Measurements from ENCODE around the gene SRRM5. TPM values are rescaled to one million over a fixed set of nuclear protein-coding genes. Genes with fewer than 3 reads are reported as not detected.

The SRRM5 gene
- total RNA-seq, 1 experiment from 2014 or later = 0.70 TPM

DNA sequence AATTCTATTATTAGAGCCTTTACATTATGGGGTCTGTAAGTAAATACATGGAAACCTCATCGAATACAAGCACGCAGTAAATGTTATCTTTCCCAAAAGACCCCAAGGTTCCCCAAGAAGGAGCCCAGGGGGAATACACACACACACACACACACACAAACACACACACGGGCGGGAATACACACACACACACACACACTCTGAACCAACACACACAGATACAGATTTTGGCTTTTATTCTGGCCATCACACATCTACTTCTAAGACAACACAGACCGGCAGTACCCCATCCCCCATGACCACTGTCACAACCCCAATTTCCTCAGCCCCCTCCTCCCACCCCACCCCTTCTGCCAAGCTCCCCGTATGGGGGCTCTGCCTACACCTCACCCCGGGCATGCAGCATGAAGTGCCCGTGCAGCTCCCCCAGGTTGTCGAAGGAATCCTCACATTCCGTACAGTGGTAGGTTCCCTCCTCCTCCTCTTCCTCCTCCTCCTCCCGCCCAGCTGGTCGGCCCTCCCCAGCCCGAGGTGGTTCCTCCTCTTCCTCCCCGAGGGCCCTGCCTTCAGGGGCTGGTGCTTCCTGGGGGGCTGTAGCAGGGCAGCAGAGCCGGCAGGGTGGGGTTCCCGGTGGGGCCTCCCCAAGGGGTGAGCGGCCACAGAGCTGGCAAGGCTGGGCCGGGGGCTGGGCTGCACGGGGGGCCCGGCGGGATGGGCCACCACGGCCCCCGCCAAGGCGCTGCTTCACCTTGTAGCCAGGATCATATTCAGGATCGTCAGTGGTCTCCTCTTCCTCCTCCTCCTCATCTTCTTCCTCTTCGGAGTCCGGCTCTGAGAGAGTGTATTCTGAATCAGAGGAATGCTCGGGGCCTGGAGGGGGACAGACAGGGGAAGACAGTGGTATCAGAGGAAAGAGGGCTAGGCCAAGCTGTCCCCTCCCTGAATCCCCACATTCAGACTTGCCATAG is 4.4 kb upstream of the SRRM5 start:
- no peaks in the 10 kb centered on the region for H3K9me3 ChIP-seq (ENCODE audit: control insufficient read depth, low read depth, low read length)
- peaks cover 16 to 27% (median 23%) of the 10 kb centered on the region in 3 experiments for H3K36me3 Mint-ChIP-seq (ENCODE audit: insufficient read depth in 1 of 3, low read depth in 3 of 3)
- no peaks in the 10 kb centered on the region for H4K20me1 ChIP-seq (ENCODE audit: control insufficient read depth, insufficient read depth, insufficient read length)
- WGBS (ENCODE audit: extremely low coverage, insufficient read length, low lambda C conversion rate) = no CpG with 5 or more reads among the region's 28 CpGs
- H3K9me3 Mint-ChIP-seq = peaks cover 3% of the 10 kb centered on the region in 2 experiments; a peak in 3 of 5 replicates
- no peak overlapping the region for H3K23ac ChIP-seq (ENCODE audit: insufficient read length, low read depth, low read length)
- no peak overlapping the region for H2BK120ac ChIP-seq (ENCODE audit: low read depth, low read length, poor library complexity, severe bottlenecking)
- peak overlapping the region in 2 of 3 experiments; percentile 42 to 72; a peak in 3 of 7 replicates for H3K27ac Mint-ChIP-seq
- no peaks in the 10 kb centered on the region for H3K4me1 ChIP-seq (ENCODE audit: insufficient read depth, low read length)
- TF ChIP-seq, protein P1, sequence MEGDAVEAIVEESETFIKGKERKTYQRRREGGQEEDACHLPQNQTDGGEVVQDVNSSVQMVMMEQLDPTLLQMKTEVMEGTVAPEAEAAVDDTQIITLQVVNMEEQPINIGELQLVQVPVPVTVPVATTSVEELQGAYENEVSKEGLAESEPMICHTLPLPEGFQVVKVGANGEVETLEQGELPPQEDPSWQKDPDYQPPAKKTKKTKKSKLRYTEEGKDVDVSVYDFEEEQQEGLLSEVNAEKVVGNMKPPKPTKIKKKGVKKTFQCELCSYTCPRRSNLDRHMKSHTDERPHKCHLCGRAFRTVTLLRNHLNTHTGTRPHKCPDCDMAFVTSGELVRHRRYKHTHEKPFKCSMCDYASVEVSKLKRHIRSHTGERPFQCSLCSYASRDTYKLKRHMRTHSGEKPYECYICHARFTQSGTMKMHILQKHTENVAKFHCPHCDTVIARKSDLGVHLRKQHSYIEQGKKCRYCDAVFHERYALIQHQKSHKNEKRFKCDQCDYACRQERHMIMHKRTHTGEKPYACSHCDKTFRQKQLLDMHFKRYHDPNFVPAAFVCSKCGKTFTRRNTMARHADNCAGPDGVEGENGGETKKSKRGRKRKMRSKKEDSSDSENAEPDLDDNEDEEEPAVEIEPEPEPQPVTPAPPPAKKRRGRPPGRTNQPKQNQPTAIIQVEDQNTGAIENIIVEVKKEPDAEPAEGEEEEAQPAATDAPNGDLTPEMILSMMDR (conservative IDR thresholded peaks at IDR 0.05) = no peak
- H4K8ac ChIP-seq (replicated peaks; ENCODE audit: insufficient read length, low read depth, low read length) = no peak overlapping the region
- H2BK5ac ChIP-seq (ENCODE audit: insufficient read length, low read length) = no peak overlapping the region
- no peak overlapping the region for H3T11ph ChIP-seq (ENCODE audit: low read length)
- H3K14ac ChIP-seq (ENCODE audit: insufficient read depth, low read length) = no peak overlapping the region
- H2BK20ac ChIP-seq (ENCODE audit: low read depth, low read length, poor library complexity, severe bottlenecking) = no peak overlapping the region
- no peaks in the 10 kb centered on the region for H3K27me3 ChIP-seq (ENCODE audit: insufficient read depth, low read length)
- no peak overlapping the region for H2BK12ac ChIP-seq (ENCODE audit: insufficient read length, low read depth, low read length)
- peaks cover 7 to 8% of the 10 kb centered on the region in 2 experiments for H3K4me1 Mint-ChIP-seq
- H3K79me1 ChIP-seq (ENCODE audit: insufficient read depth, low read depth, low read length, poor library complexity, severe bottlenecking) = no peaks in the 10 kb centered on the region
- H3K18ac ChIP-seq (ENCODE audit: insufficient read length, low read depth, low read length) = no peak overlapping the region
- no peak overlapping the region for H4K91ac ChIP-seq (ENCODE audit: insufficient read length, low read depth, low read length)
- H3K79me2 ChIP-seq (ENCODE audit: insufficient read depth, low read length) = no peaks in the 10 kb centered on the region
- H3K9ac ChIP-seq (ENCODE audit: extremely low read depth, insufficient read length, low read length) = no peak overlapping the region
- no peaks in the 10 kb centered on the region for H3K27me3 Mint-ChIP-seq (ENCODE audit: low read depth)
- H3K27ac ChIP-seq (ENCODE audit: insufficient read length, low read depth, low read length) = no peak overlapping the region
- H2AK5ac ChIP-seq (ENCODE audit: insufficient read length, low read length) = no peak overlapping the region
- no peak overlapping the region for H3K56ac ChIP-seq (ENCODE audit: insufficient read length, low read depth, low read length)
- H4K5ac ChIP-seq (ENCODE audit: insufficient read length, low read depth, low read length) = no peak overlapping the region
- no peak overlapping the region for H2BK15ac ChIP-seq (ENCODE audit: low read depth, low read length)
- H3K23me2 ChIP-seq (ENCODE audit: insufficient read length, low read depth, low read length, poor library complexity, severe bottlenecking) = no peaks in the 10 kb centered on the region
- H3K4me3 Mint-ChIP-seq = no peak overlapping the region
- H3K4ac ChIP-seq (ENCODE audit: low read depth, low read length) = no peak overlapping the region
- no peak overlapping the region for H2AFZ ChIP-seq (ENCODE audit: low read length)
- DNase-seq = no peak
- no peak overlapping the region for H3K4me2 ChIP-seq (ENCODE audit: insufficient read depth, insufficient read length, low read length)
